GM23338 (cell line): ENCODE results near the gene CPT1A. TPM values are rescaled to one million over a fixed set of nuclear protein-coding genes. Genes with fewer than 3 reads are reported as not detected.

Experiments
- ATAC-seq: fragments of 200-7000 bp; cut with Tn5 transposase; 3 replicates; pipeline ENCODE4 v1.9.1; 2020
- DNase-seq: peaks from one replicate; pipeline ENCODE4 v3.0.0-alpha.2; 2015; ENCODE audit warnings: low spot score
- H2AFZ ChIP-seq: fragments of 200-600 bp; sonication (generic); 2 replicates; pipeline ENCODE4 v1.8.0; 2016; ENCODE audit warnings: antibody characterized with exemption, mild to moderate bottlenecking, moderate library complexity
- H3F3A ChIP-seq: fragments of 200-600 bp; sonication (generic); replicated peaks from 2 replicates; pipeline ENCODE4 v1.8.0; 2017; ENCODE audit warnings: antibody characterized with exemption, mixed run types, low read depth
- H3K27ac ChIP-seq: fragments of 200-600 bp; sonication (generic); 2 replicates; pipeline ENCODE4 v1.6.1; 2016; ENCODE audit warnings: low read depth
- H3K27me3 ChIP-seq: fragments of 200-600 bp; sonication (generic); 2 replicates; pipeline ENCODE4 v1.8.0; 2016; ENCODE audit warnings: mild to moderate bottlenecking, mixed run types, moderate library complexity; ENCODE audit not compliant: insufficient read depth
- H3K36me3 ChIP-seq: fragments of 200-600 bp; sonication (generic); 2 replicates; pipeline ENCODE4 v1.8.0; 2016; ENCODE audit warnings: mild to moderate bottlenecking; ENCODE audit not compliant: insufficient read depth
- H3K4me1 ChIP-seq: fragments of 200-600 bp; sonication (generic); 2 replicates; pipeline ENCODE4 v1.8.0; 2016; ENCODE audit warnings: mild to moderate bottlenecking, moderate library complexity; ENCODE audit not compliant: insufficient read depth
- H3K4me2 ChIP-seq: fragments of 200-600 bp; sonication (generic); 2 replicates; pipeline ENCODE4 v1.7.1; 2017; ENCODE audit warnings: mixed run types
- H3K4me3 ChIP-seq: fragments of 200-600 bp; sonication (generic); 2 replicates; pipeline ENCODE4 v1.6.1; 2016; ENCODE audit warnings: mixed run types
- H3K79me2 ChIP-seq: fragments of 200-600 bp; sonication (generic); replicated peaks from 2 replicates; pipeline ENCODE4 v1.8.0; 2017; ENCODE audit warnings: mild to moderate bottlenecking; ENCODE audit not compliant: insufficient read depth
- H3K9me2 ChIP-seq: fragments of 200-600 bp; sonication (generic); 2 replicates; pipeline ENCODE4 v1.8.0; 2017; ENCODE audit not compliant: insufficient read depth
- H4K20me1 ChIP-seq: fragments of 200-600 bp; sonication (generic); replicated peaks from 2 replicates; pipeline ENCODE4 v1.8.0; 2017; ENCODE audit warnings: mild to moderate bottlenecking; ENCODE audit not compliant: insufficient read depth
- H3K27ac Mint-ChIP-seq: 2 replicates; pipeline ENCODE4 v1.8.0; 2020; ENCODE audit warnings: inconsistent platforms, mild to moderate bottlenecking, moderate library complexity, mixed read lengths
- H3K27me3 Mint-ChIP-seq: 3 replicates; pipeline ENCODE4 v1.8.0; 2022; ENCODE audit warnings: low read depth, mild to moderate bottlenecking, moderate library complexity, mixed read lengths, inconsistent platforms; ENCODE audit not compliant: insufficient read depth, poor library complexity
- H3K36me3 Mint-ChIP-seq: 3 replicates; pipeline ENCODE4 v1.8.0; 2021; ENCODE audit warnings: low read depth, mild to moderate bottlenecking, inconsistent platforms, moderate library complexity, mixed read lengths
- H3K4me1 Mint-ChIP-seq: 3 replicates; pipeline ENCODE4 v1.8.0; 2020; ENCODE audit warnings: mild to moderate bottlenecking, inconsistent platforms, mixed read lengths
- H3K4me3 Mint-ChIP-seq: 3 replicates; pipeline ENCODE4 v1.8.0; 2021; ENCODE audit warnings: moderate library complexity, mild to moderate bottlenecking, inconsistent platforms, mixed read lengths
- H3K9me3 Mint-ChIP-seq: 3 replicates; pipeline ENCODE4 v1.8.0; 2020; ENCODE audit warnings: moderate library complexity, mild to moderate bottlenecking, inconsistent platforms, mixed read lengths
- CTCF ChIP-seq, 2 experiments: fragments of 200-600 bp in 1 of 2; sonication (generic) in 1 of 2; conservative IDR thresholded peaks; 2 replicates each; pipeline versions ENCODE4 v1.5.1 to v1.6.1; 2016 to 2017; ENCODE audit warnings: antibody characterized with exemption in 2 of 2, low read depth in 2 of 2, mild to moderate bottlenecking in 2 of 2, moderate library complexity in 1 of 2
- ETS1 ChIP-seq: IDR thresholded peaks from 2 replicates; pipeline ENCODE4 v1.6.1; 2016; ENCODE audit warnings: antibody characterized with exemption
- EZH2 ChIP-seq: fragments of 200-600 bp; sonication (generic); IDR thresholded peaks from one replicate; pipeline ENCODE4 v1.8.0; 2017; ENCODE audit warnings: antibody characterized with exemption, mild to moderate bottlenecking, low read depth; ENCODE audit not compliant: unreplicated experiment
- EZH2phosphoT487 ChIP-seq: fragments of 200-600 bp; sonication (generic); IDR thresholded peaks from one replicate; pipeline ENCODE4 v1.8.1; 2018; ENCODE audit warnings: antibody characterized with exemption; ENCODE audit not compliant: unreplicated experiment
- NANOG ChIP-seq: IDR thresholded peaks from 2 replicates; pipeline ENCODE4 v1.6.1; 2016; ENCODE audit warnings: antibody characterized with exemption, borderline replicate concordance
- POLR2AphosphoS5 ChIP-seq: IDR thresholded peaks from 2 replicates; pipeline ENCODE4 v1.6.1; 2016; ENCODE audit warnings: antibody characterized with exemption, low read depth
- REST ChIP-seq: IDR thresholded peaks from one replicate; pipeline ENCODE4 v1.6.1; 2018; ENCODE audit warnings: antibody characterized with exemption; ENCODE audit not compliant: unreplicated experiment
- STAT1 ChIP-seq: IDR thresholded peaks from one replicate; pipeline ENCODE4 v1.6.1; 2016; ENCODE audit warnings: antibody characterized with exemption; ENCODE audit not compliant: unreplicated experiment
- ZNF331 ChIP-seq: fragments of 250-450 bp; sonication (Bioruptor Pico); IDR thresholded peaks from 2 replicates; pipeline ENCODE4 v1.5.0; 2020; ENCODE audit warnings: low read depth, mild to moderate bottlenecking, moderate library complexity
- polyA plus RNA-seq: library from polyadenylated mRNA; unstranded; fragments of >200 nt; fragmentation: Nextera tagmentation; extraction: Ambion mirVana; gene quantifications from 2 replicates; pipeline ENCODE4 v1.2.1, GENCODE V29; 2016
- total RNA-seq: library from RNA; depleted of rRNA; stranded (reverse); fragments of >200 nt; shearing (Covaris generic); gene quantifications from 2 replicates; pipeline ENCODE4 v1.2.3, GENCODE V29; 2014

CPT1A gene
- total and polyA plus RNA-seq, 2 experiments from 2014 or later, result 2.6 to 9.5 TPM

DNA sequence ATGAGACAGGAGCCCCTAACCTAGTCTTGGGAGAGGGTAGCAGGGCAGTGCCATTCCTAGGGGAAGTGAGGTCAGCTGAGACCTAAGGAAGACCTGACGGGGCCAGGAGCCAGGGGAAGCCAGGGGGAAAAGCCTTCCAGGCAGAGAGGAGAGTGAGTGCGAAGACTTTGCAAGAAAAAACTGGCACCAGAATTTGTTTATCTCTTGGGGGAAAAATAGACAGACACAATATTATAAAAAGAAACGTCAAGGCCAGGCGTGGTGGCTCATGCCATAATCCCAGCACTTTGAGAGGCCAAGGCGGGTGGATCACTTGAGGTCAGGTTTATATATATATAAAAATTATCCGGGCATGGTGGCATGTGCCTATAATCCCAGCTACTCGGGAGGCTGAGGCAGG is 63.5 kb downstream of the CPT1A start (continued):
- no peak for TF ChIP-seq ZNF331 (CRISPR knock-in tag)
- TF ChIP-seq CTCF (conservative IDR thresholded peaks at IDR 0.05; ENCODE audit: low read depth in 2 of 2), result no peak
- TF ChIP-seq POLR2AphosphoS5, result no peak
- TF ChIP-seq EZH2phosphoT487, result no peak

DNA sequence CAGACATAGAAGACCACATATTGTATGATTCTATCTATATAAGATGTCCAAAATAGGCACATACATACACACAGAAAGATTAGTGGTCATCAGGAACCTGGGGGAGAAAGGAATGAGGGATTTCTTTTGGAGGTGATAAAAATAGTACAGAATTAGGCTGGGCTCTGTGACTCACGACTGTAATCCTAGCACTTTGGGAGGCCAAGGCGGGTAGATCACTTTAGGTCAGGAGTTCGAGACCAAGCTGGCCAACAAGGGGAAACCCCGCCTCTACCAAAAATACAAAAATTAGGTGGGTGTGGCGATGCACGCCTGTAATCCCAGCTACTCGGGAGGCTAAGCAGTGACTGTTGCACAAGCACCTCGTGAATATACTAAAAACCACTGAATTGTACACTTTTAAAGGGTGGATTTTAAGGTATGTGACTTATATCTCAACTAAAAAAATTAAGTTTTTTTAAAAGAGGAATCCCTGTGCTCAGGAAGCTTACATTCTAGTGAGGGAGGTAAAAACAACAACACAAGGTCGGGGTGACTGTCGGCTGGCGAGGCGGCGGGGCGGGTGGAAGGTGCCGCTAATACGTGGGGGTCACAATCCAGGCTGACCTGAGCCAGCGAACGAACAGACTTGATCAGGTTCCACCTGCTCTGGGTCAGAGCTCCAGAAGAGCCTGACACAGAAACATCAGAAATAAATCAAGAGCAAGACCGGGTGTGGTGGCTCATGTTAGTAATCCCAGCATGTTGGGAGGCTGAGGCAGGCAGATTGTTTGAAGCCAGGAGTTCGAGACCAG is 65.1 kb downstream of the CPT1A start:
- H3K36me3 ChIP-seq, result no peaks in the 10 kb centered on the region; the same call in 1 of the 2 replicates
- DNase-seq (no peak), ATAC-seq (no peak)
- H3F3A ChIP-seq, result no peaks in the 10 kb centered on the region
- no peaks in the 10 kb centered on the region for H3K9me2 ChIP-seq
- no peaks in the 10 kb centered on the region for H4K20me1 ChIP-seq
- TF ChIP-seq EZH2phosphoT487 (no peak), NANOG (no peak), STAT1 (no peak), REST (no peak), EZH2 (no peak), ETS1 (no peak)
- H3K36me3 Mint-ChIP-seq, result peaks cover 13% of the 10 kb centered on the region; the same call in 1 of the 3 replicates
- H3K4me1 ChIP-seq, result no peaks in the 10 kb centered on the region
- H3K27me3 ChIP-seq, result no peaks in the 10 kb centered on the region
- H3K4me3 Mint-ChIP-seq, result no peak overlapping the region
- no peaks in the 10 kb centered on the region; the same call in 2 of the 3 replicates for H3K9me3 Mint-ChIP-seq
- H3K27me3 Mint-ChIP-seq, result peaks cover 5% of the 10 kb centered on the region
- no peak overlapping the region for H2AFZ ChIP-seq
- no peak overlapping the region for H3K27ac Mint-ChIP-seq
- no peak overlapping the region for H3K4me2 ChIP-seq
- no peak overlapping the region for H3K27ac ChIP-seq
- H3K4me1 Mint-ChIP-seq, result peaks cover 8% of the 10 kb centered on the region; the same call in 2 of the 3 replicates
- no peaks in the 10 kb centered on the region for H3K79me2 ChIP-seq
- no peak overlapping the region for H3K4me3 ChIP-seq
